Neutrophil (primary cell): ENCODE results near the gene NANOS3.

Source experiments
- H3K27ac ChIP-seq: fragments of 200-600 bp; sonication (generic); 2 replicates; pipeline ENCODE4 v1.5.1; 2016; ENCODE audit warnings: mild to moderate bottlenecking, moderate library complexity
- H3K27me3 ChIP-seq: fragments of 200-600 bp; sonication (generic); 2 replicates; pipeline ENCODE4 v1.6.0; 2016; ENCODE audit warnings: mild to moderate bottlenecking
- H3K36me3 ChIP-seq: fragments of 200-600 bp; sonication (generic); 2 replicates; pipeline ENCODE4 v1.5.1; 2017
- H3K4me1 ChIP-seq, 2 experiments: fragments of 200-600 bp in 1 of 2; sonication (generic) in 1 of 2; 1 replicate in 1 of 2; 2 replicates in 1 of 2; pipeline versions ENCODE4 v1.5.1 to v1.6.1; 2013 to 2016; ENCODE audit warnings: low read depth in 1 of 2, low read length in 1 of 2, mild to moderate bottlenecking in 1 of 2, moderate library complexity in 1 of 2; ENCODE audit not compliant: control insufficient read depth in 1 of 2, insufficient read depth in 1 of 2
- H3K4me3 ChIP-seq, 2 experiments: fragments of 200-600 bp in 1 of 2; sonication (generic) in 1 of 2; 1 replicate in 1 of 2; 2 replicates in 1 of 2; pipeline ENCODE4 v1.5.1; 2013 to 2016; ENCODE audit warnings: low read depth in 1 of 2, low read length in 1 of 2, mild to moderate bottlenecking in 1 of 2, moderate library complexity in 1 of 2
- H3K9me3 ChIP-seq: fragments of 200-600 bp; sonication (generic); 2 replicates; pipeline ENCODE4 v1.5.1; 2016
- TF ChIP-seq, protein P1 (sequence below): fragments of 200-600 bp; sonication (generic); IDR thresholded peaks from 2 replicates; pipeline ENCODE4 v1.5.1; 2016; ENCODE audit warnings: antibody characterized with exemption

The NANOS3 gene

GRCh38 chr19:13908674-13909073 is 31.7 kb downstream of the NANOS3 start:
- peaks cover 17% of the 10 kb centered on the region for H3K36me3 ChIP-seq
- peaks cover 14 to 20% of the 10 kb centered on the region in 2 experiments for H3K4me1 ChIP-seq
- no peak overlapping the region for H3K27ac ChIP-seq
- no peaks in the 10 kb centered on the region for H3K27me3 ChIP-seq
- no peak overlapping the region for H3K4me3 ChIP-seq
- H3K9me3 ChIP-seq, result no peaks in the 10 kb centered on the region
- TF ChIP-seq, protein P1, sequence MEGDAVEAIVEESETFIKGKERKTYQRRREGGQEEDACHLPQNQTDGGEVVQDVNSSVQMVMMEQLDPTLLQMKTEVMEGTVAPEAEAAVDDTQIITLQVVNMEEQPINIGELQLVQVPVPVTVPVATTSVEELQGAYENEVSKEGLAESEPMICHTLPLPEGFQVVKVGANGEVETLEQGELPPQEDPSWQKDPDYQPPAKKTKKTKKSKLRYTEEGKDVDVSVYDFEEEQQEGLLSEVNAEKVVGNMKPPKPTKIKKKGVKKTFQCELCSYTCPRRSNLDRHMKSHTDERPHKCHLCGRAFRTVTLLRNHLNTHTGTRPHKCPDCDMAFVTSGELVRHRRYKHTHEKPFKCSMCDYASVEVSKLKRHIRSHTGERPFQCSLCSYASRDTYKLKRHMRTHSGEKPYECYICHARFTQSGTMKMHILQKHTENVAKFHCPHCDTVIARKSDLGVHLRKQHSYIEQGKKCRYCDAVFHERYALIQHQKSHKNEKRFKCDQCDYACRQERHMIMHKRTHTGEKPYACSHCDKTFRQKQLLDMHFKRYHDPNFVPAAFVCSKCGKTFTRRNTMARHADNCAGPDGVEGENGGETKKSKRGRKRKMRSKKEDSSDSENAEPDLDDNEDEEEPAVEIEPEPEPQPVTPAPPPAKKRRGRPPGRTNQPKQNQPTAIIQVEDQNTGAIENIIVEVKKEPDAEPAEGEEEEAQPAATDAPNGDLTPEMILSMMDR, result no peak

DNA sequence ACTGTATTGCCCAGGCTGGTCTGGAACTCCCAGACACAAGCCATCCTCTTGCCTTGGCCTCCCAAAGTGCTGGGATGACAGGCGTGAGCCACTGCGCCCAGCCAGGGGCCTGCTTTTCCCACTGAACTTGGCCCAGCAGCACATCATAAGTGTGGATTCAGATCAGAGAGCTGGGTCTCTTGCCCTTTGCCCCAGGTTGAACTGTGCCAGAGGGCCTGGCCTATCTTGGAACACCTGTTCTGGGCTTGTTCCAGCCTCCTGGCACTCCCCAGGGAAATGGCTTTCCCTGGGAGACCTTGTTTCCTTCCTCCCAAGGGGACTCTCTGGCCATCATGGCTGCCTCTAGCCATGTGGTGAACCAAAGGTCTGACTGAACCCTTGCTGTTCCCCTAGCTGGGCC is 32.5 kb downstream of the NANOS3 start:
- Histone ChIP-seq H3K4me1 (peaks cover 14 to 20% of the 10 kb centered on the region in 2 experiments), H3K4me3 (no peak overlapping the region), H3K36me3 (peaks cover 22% of the 10 kb centered on the region), H3K9me3 (no peaks in the 10 kb centered on the region), H3K27ac (no peak overlapping the region), H3K27me3 (no peaks in the 10 kb centered on the region)
- TF ChIP-seq, protein P1, result no peak

DNA sequence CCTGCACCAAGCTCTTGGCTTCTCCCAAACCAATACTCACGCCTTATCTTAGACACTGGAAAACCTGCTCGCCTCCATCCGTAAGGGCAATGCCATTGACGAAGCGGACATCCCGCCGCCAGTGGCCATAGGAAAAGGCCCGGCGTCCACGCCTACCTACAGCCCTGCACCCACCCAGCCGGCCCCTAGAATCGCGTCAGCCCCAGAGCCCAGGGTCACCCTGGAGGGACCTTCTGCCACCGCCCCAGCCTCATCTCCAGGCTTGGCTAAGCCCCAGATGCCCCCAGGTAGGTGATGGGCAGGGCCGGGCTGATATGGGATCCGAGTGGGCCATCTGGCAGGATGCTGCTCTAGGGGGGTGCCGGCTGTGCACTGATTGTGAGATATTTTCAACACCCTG is 36.4 kb downstream of the NANOS3 start:
- Histone ChIP-seq H3K4me3 (no peak overlapping the region), H3K27me3 (no peaks in the 10 kb centered on the region), H3K36me3 (peaks cover 38% of the 10 kb centered on the region), H3K4me1 (peaks cover 0 to 10% of the 10 kb centered on the region in 2 experiments), H3K27ac (no peak overlapping the region), H3K9me3 (no peaks in the 10 kb centered on the region)
- TF ChIP-seq, protein P1, result no peak

DNA sequence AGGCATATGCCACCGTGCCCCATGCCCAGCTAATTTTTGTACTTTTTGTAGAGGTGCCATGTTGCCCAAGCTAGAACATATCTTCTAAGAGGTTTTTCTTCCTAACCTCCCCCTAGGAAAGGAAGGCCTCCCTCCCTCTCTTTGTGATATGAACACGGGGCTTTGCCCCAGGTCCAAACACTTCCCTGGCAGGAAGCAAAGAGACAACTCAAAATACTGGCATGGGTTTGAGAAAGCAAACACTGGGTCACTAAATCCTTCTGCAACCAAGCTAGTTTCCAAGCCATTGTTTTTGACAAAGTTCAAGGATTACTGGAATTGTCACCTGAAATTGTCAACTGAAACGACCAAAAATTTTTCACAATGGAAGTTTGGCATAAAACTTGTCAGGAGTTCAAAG is 37.8 kb downstream of the NANOS3 start:
- no peak overlapping the region for H3K4me3 ChIP-seq
- peaks cover 50% of the 10 kb centered on the region for H3K36me3 ChIP-seq
- peaks cover 0 to 10% of the 10 kb centered on the region in 2 experiments for H3K4me1 ChIP-seq
- no peaks in the 10 kb centered on the region for H3K27me3 ChIP-seq
- H3K9me3 ChIP-seq, result no peaks in the 10 kb centered on the region
- H3K27ac ChIP-seq, result no peak overlapping the region
- TF ChIP-seq, protein P1, result no peak

GRCh38 chr19:13917888-13918406 is 41.0 kb downstream of the NANOS3 start:
- H3K9me3 ChIP-seq, result no peaks in the 10 kb centered on the region
- peaks cover 59% of the 10 kb centered on the region for H3K36me3 ChIP-seq
- H3K27ac ChIP-seq, result no peak overlapping the region
- TF ChIP-seq, protein P1, result no peak
- no peak overlapping the region for H3K4me3 ChIP-seq
- H3K27me3 ChIP-seq, result no peaks in the 10 kb centered on the region
- no peaks in the 10 kb centered on the region for H3K4me1 ChIP-seq
